ENCODE results near the gene EPHB2. TPM values are rescaled to one million over a fixed set of nuclear protein-coding genes. Genes with fewer than 3 reads are reported as not detected.

The EPHB2 gene
- total RNA-seq, 2 donors from 2014 or later: 34.0 to 50.7 TPM

GRCh38 chr1:22865736-22866135 is 155.1 kb downstream of the EPHB2 start:
- H3K9me3 Mint-ChIP-seq: peaks cover 4% of the 10 kb centered on the region
- H3K4me3 Mint-ChIP-seq: no peak overlapping the region
- no peak for TF ChIP-seq CTCF (conservative IDR thresholded peaks at IDR 0.05)
- no peak overlapping the region for H3K27ac Mint-ChIP-seq
- no peaks in the 10 kb centered on the region for H3K4me1 Mint-ChIP-seq
- 96 to 100% methylated on average over 1 to 5 of the region's 5 CpGs for WGBS, 2 experiments (ENCODE audit: insufficient coverage in 1 of 2, insufficient read length in 1 of 2)
- no peak for DNase-seq
- Histone ChIP-seq H3K4me3 (ENCODE audit: low read length) (no peak overlapping the region), H3K9ac (ENCODE audit: extremely low read depth, low read length, poor library complexity, severe bottlenecking) (no peak overlapping the region), H3K36me3 (ENCODE audit: control insufficient read depth, insufficient read depth, low read length) (peaks cover 17% of the 10 kb centered on the region), H3K4me1 (ENCODE audit: control insufficient read depth, insufficient read depth, low read length) (peaks cover 2% of the 10 kb centered on the region), H3K27ac (ENCODE audit: low read depth, low read length) (no peak overlapping the region), H3K9me3 (ENCODE audit: control insufficient read depth, low read length) (no peaks in the 10 kb centered on the region), H3K27me3 (ENCODE audit: control insufficient read depth, insufficient read depth, low read length, poor library complexity, severe bottlenecking) (no peaks in the 10 kb centered on the region)
- no peaks in the 10 kb centered on the region for H3K27me3 Mint-ChIP-seq (ENCODE audit: insufficient read depth)
- peaks cover 35% of the 10 kb centered on the region for H3K36me3 Mint-ChIP-seq (ENCODE audit: low read depth)

- no peaks in the 10 kb centered on the region for H3K9me3 ChIP-seq (ENCODE audit: control insufficient read depth, low read length)
- H3K27ac ChIP-seq (ENCODE audit: low read depth, low read length): no peak overlapping the region
- Mint-ChIP-seq H3K4me1 (no peaks in the 10 kb centered on the region), H3K27ac (no peak overlapping the region), H3K9me3 (peaks cover 4% of the 10 kb centered on the region), H3K36me3 (ENCODE audit: low read depth) (peaks cover 35% of the 10 kb centered on the region), H3K4me3 (no peak overlapping the region), H3K27me3 (ENCODE audit: insufficient read depth) (no peaks in the 10 kb centered on the region)
- no peak for TF ChIP-seq CTCF (conservative IDR thresholded peaks at IDR 0.05)
- H3K4me1 ChIP-seq (ENCODE audit: control insufficient read depth, insufficient read depth, low read length): peaks cover 1% of the 10 kb centered on the region
- H3K4me3 ChIP-seq (ENCODE audit: low read length): no peak overlapping the region
- peaks cover 17% of the 10 kb centered on the region for H3K36me3 ChIP-seq (ENCODE audit: control insufficient read depth, insufficient read depth, low read length)
- no peaks in the 10 kb centered on the region for H3K27me3 ChIP-seq (ENCODE audit: control insufficient read depth, insufficient read depth, low read length, poor library complexity, severe bottlenecking)
- H3K9ac ChIP-seq (ENCODE audit: extremely low read depth, low read length, poor library complexity, severe bottlenecking): no peak overlapping the region
- WGBS, 2 experiments (ENCODE audit: insufficient coverage in 1 of 2, insufficient read length in 1 of 2): 94 to 96% methylated on average over 4 to 5 of the region's 5 CpGs
- no peak for DNase-seq
These were observed 156.2 kb downstream of the EPHB2 start for GRCh38 chr1:22866868-22867267.

DNA sequence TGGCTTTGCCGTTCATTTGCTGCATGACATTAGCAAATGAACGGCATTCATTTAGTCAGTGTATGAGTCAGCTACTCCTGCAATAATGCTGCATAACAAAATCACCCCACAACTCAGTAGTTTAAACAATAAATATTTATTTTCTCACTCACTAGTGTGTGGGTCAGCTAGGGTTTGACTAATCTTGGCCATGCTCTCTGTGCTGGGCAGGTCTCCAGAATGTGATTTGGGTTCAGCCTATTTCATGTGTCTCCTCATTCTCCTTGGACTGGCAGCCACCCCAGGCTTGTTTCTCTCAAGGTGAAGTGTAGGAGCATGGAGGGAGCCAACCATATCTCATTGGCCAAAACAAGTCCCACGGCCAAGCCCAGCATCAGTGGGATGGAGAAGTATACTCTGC is 157.7 kb downstream of the EPHB2 start:
- Histone ChIP-seq H3K4me3 (ENCODE audit: low read length) (no peak overlapping the region), H3K27ac (ENCODE audit: low read depth, low read length) (no peak overlapping the region), H3K9me3 (ENCODE audit: control insufficient read depth, low read length) (no peaks in the 10 kb centered on the region), H3K4me1 (ENCODE audit: control insufficient read depth, insufficient read depth, low read length) (no peaks in the 10 kb centered on the region), H3K27me3 (ENCODE audit: control insufficient read depth, insufficient read depth, low read length, poor library complexity, severe bottlenecking) (no peaks in the 10 kb centered on the region), H3K36me3 (ENCODE audit: control insufficient read depth, insufficient read depth, low read length) (peaks cover 27% of the 10 kb centered on the region), H3K9ac (ENCODE audit: extremely low read depth, low read length, poor library complexity, severe bottlenecking) (no peak overlapping the region)
- H3K36me3 Mint-ChIP-seq (ENCODE audit: low read depth): peaks cover 42% of the 10 kb centered on the region
- no peaks in the 10 kb centered on the region for H3K4me1 Mint-ChIP-seq
- 89 to 100% methylated on average over 2 to 3 of the region's 3 CpGs for WGBS, 2 experiments (ENCODE audit: insufficient coverage in 1 of 2, insufficient read length in 1 of 2)
- H3K27me3 Mint-ChIP-seq (ENCODE audit: insufficient read depth): no peaks in the 10 kb centered on the region
- peaks cover 4% of the 10 kb centered on the region for H3K9me3 Mint-ChIP-seq
- no peak overlapping the region for H3K4me3 Mint-ChIP-seq
- no peak for TF ChIP-seq CTCF (conservative IDR thresholded peaks at IDR 0.05)
- DNase-seq: no peak
- H3K27ac Mint-ChIP-seq: no peak overlapping the region
